ENCODE results near the gene ACBD4. TPM values are rescaled to one million over a fixed set of nuclear protein-coding genes. Genes with fewer than 3 reads are reported as not detected.

Gene ACBD4
- polyA plus RNA-seq, 1 of the 3 experiments (the other 2 are of a cell fraction) = 15.8 TPM

GRCh38 chr17:45103269-45103795 is 32.2 kb upstream of the ACBD4 start (continued):
- TF ChIP-seq REST (IDR thresholded peaks at IDR 0.05; ENCODE audit: low read depth, low read length) = no peak
- no peak for TF ChIP-seq RFX5 (IDR thresholded peaks at IDR 0.05; ENCODE audit: low read length)

- Histone ChIP-seq H3K4me2 (no peak overlapping the region), H3K27me3 (ENCODE audit: insufficient read depth) (no peaks in the 10 kb centered on the region), H3K9me2 (no peaks in the 10 kb centered on the region), H3K4me1 (ENCODE audit: control insufficient read depth in 1 of 2, insufficient read depth in 2 of 2, low read depth in 1 of 2, low read length in 1 of 2) (no peaks in the 10 kb centered on the region; a peak in 1 of 4 replicates), H3K4me3 (ENCODE audit: low read depth in 2 of 2, low read length in 1 of 2) (no peak overlapping the region), H2AFZ (ENCODE audit: low read depth) (no peak overlapping the region), H3F3A (replicated peaks; ENCODE audit: insufficient read depth) (no peaks in the 10 kb centered on the region), H3K27ac (ENCODE audit: low read depth in 2 of 2, low read length in 1 of 2) (no peak overlapping the region), H3K79me2 (ENCODE audit: insufficient read depth) (no peaks in the 10 kb centered on the region), H4K20me1 (ENCODE audit: insufficient read depth) (no peaks in the 10 kb centered on the region), H3K36me3 (replicated peaks in 1 of 2; ENCODE audit: control insufficient read depth in 1 of 2, insufficient read depth in 2 of 2, low read length in 1 of 2) (peaks cover 27 to 79% of the 10 kb centered on the region in 2 experiments), H3K9me3 (no peaks in the 10 kb centered on the region), H3K9ac (no peak overlapping the region)
- 92% methylated on average over 6 of the region's 8 CpGs for WGBS (ENCODE audit: low lambda C conversion rate)
- TF ChIP-seq FOXJ3 (CRISPR knock-in tag; IDR thresholded peaks at IDR 0.05) = no peak
- no peak for TF ChIP-seq TAF1 (IDR thresholded peaks at IDR 0.05; ENCODE audit: borderline replicate concordance, low read depth, low read length)
- no peak for TF ChIP-seq RFX5 (IDR thresholded peaks at IDR 0.05; ENCODE audit: low read length)
- no peak for TF ChIP-seq CHD2 (IDR thresholded peaks at IDR 0.05; ENCODE audit: low read length, partially characterized antibody)
- TF ChIP-seq USF1 (IDR thresholded peaks at IDR 0.05; ENCODE audit: borderline replicate concordance, low read depth) = no peak
- TF ChIP-seq RCOR1 (IDR thresholded peaks at IDR 0.05; ENCODE audit: low read length) = no peak
- no peak for TF ChIP-seq IRF3 (IDR thresholded peaks at IDR 0.05; ENCODE audit: low read depth, low read length)
- no peak for TF ChIP-seq PBX3 (IDR thresholded peaks at IDR 0.05)
- no peak for TF ChIP-seq SIN3A (IDR thresholded peaks at IDR 0.05; ENCODE audit: borderline replicate concordance, low read depth, low read length)
- TF ChIP-seq SMC3 (IDR thresholded peaks at IDR 0.05; ENCODE audit: low read depth, low read length) = no peak
- ChIA-PET CTCF (interaction anchor here (1.0 to 5.5 kb wide), 5 partner anchors 26 to 183 kb away, joined by 3 to 33 read pairs (median 4); partner anchors contain the start of genes ACBD4 and PLCD3), POLR2A (no interaction called here)
- DNase-seq = no peak
Observed at GRCh38 chr17:45104029-45104428, 31.5 kb upstream of the ACBD4 start.

Measured in SK-N-SH (cell line).